ENCODE data around the gene FCGR1A. TPM values are rescaled to one million over a fixed set of nuclear protein-coding genes. Genes with fewer than 3 reads are reported as not detected.
A peak's percentile ranks its signal among the peaks of the same experiment; 100 is the strongest.
"Not testable (repeated sequence)": the region's sequence is repeated elsewhere in the genome, so short reads cannot be mapped to it uniquely, and the experiment has no call there.

The FCGR1A gene
- total RNA-seq, 1 experiment from 2014 or later, result not detected

DNA sequence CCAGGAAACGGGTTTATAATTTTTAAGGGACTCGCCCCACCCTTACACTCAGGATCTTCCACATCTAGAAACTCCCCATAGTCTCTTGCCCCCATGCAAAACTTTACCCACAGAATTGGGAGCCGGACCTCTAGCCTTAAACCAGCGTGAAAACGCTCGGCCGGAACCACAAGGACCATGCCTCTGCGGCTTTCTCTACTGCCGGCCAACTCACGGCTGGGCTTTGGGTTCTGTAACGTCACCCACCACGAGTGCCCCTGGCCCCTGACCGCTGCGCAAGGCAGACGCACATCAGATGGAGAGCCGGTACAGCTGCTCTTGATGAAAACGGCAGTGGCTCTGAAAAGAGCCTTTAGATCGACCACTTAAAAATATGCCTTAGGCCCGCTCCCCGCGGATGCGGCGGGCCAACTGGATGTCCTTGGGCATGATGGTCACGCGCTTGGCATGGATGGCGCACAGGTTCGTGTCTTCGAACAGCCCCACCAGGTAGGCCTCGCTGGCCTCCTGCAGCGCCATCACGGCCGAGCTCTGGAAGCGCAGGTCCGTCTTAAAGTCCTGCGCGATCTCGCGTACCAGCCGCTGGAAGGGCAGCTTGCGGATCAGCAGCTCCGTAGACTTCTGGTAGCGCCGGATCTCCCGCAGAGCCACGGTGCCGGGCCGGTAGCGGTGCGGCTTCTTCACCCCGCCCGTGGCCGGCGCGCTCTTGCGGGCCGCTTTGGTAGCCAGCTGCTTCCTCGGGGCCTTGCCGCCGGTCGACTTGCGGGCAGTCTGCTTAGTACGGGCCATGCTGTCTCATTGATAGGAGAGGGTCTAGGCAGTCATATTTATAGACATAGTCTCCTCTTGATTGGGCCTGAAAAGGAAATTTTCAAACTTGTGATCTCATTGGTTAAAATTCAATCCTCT lies 30.7 kb downstream of the FCGR1A start:
- POLR2A ChIA-PET, result interaction anchor here (2.3 kb wide), 1 partner anchor 74 kb away, joined by 6 read pairs; a partner anchor contains a TSS
- H3K4me3 Mint-ChIP-seq, result peak overlapping the region; percentile 89
- DNase-seq (ENCODE audit: low spot score) (peak; percentile 62), ATAC-seq (peak; percentile 33)
- H3K27me3 Mint-ChIP-seq (ENCODE audit: low read depth); H3K9me3 Mint-ChIP-seq; H3K4me1 Mint-ChIP-seq; H3K36me3 Mint-ChIP-seq; CTCF ChIA-PET: not testable (repeated sequence)
- TF ChIP-seq, protein P1, sequence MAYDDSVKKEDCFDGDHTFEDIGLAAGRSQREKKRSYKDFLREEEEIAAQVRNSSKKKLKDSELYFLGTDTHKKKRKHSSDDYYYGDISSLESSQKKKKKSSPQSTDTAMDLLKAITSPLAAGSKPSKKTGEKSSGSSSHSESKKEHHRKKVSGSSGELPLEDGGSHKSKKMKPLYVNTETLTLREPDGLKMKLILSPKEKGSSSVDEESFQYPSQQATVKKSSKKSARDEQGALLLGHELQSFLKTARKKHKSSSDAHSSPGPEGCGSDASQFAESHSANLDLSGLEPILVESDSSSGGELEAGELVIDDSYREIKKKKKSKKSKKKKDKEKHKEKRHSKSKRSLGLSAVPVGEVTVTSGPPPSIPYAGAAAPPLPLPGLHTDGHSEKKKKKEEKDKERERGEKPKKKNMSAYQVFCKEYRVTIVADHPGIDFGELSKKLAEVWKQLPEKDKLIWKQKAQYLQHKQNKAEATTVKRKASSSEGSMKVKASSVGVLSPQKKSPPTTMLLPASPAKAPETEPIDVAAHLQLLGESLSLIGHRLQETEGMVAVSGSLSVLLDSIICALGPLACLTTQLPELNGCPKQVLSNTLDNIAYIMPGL (CRISPR knock-in tag; IDR thresholded peaks at IDR 0.05), result 0 out of 2 replicates have a peak, but pooled peaks have one; percentile 23
- TF ChIP-seq, protein P2, sequence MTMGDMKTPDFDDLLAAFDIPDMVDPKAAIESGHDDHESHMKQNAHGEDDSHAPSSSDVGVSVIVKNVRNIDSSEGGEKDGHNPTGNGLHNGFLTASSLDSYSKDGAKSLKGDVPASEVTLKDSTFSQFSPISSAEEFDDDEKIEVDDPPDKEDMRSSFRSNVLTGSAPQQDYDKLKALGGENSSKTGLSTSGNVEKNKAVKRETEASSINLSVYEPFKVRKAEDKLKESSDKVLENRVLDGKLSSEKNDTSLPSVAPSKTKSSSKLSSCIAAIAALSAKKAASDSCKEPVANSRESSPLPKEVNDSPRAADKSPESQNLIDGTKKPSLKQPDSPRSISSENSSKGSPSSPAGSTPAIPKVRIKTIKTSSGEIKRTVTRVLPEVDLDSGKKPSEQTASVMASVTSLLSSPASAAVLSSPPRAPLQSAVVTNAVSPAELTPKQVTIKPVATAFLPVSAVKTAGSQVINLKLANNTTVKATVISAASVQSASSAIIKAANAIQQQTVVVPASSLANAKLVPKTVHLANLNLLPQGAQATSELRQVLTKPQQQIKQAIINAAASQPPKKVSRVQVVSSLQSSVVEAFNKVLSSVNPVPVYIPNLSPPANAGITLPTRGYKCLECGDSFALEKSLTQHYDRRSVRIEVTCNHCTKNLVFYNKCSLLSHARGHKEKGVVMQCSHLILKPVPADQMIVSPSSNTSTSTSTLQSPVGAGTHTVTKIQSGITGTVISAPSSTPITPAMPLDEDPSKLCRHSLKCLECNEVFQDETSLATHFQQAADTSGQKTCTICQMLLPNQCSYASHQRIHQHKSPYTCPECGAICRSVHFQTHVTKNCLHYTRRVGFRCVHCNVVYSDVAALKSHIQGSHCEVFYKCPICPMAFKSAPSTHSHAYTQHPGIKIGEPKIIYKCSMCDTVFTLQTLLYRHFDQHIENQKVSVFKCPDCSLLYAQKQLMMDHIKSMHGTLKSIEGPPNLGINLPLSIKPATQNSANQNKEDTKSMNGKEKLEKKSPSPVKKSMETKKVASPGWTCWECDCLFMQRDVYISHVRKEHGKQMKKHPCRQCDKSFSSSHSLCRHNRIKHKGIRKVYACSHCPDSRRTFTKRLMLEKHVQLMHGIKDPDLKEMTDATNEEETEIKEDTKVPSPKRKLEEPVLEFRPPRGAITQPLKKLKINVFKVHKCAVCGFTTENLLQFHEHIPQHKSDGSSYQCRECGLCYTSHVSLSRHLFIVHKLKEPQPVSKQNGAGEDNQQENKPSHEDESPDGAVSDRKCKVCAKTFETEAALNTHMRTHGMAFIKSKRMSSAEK (CRISPR knock-in tag; IDR thresholded peaks at IDR 0.05; ENCODE audit: borderline replicate concordance), result peak; percentile 8; the same call in 1 of the 2 replicates
- peak; percentile 37; the same call in 1 of the 2 replicates for TF ChIP-seq FOXP1 (CRISPR knock-in tag; IDR thresholded peaks at IDR 0.05; ENCODE audit: borderline replicate concordance)
- peak overlapping the region; percentile 89 for H3K27ac Mint-ChIP-seq

DNA sequence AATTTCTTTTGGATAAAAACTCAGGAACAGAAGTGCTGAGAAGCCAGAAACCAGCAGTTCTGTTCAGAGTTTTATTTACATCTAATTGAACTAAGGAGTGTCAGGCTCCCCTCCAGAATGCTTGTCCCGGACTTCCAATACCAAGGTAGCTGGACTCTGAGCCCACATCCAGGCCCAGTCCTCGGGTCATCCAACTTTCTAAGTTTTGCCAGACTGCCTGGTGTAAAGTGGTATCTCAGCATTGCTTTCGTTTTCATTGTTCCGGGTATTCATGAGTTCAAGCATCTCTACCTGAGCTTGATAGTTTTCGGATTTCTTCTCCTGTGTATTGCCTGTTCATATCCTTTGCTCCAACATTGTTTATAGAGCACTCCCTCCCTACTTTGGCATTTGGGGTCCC lies 37.9 kb downstream of the FCGR1A start:
- DNase-seq (ENCODE audit: low spot score); POLR2A ChIA-PET; H3K4me1 Mint-ChIP-seq; ATAC-seq; CTCF ChIA-PET; H3K27me3 Mint-ChIP-seq (ENCODE audit: low read depth); H3K9me3 Mint-ChIP-seq; H3K4me3 Mint-ChIP-seq; H3K27ac Mint-ChIP-seq; H3K36me3 Mint-ChIP-seq: not testable (repeated sequence)

DNA sequence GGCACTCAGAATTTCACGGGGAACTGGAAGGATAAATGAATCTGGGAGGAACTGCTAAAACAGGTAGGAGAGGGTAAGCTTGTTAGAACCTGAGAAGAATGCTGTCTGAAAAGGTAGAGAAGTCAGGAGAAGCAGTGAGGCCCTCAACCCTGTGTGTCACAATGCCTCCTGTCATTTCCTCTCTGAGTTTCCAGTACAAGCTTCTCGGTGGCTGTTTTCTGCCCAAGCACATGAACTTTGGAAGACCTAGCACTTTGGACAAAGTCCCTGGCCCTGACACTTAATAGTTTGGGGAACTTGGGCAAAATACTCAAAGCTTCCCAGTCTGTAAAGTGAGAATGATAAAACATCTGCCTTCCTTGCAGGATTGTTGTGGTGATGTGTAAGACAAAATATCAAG lies 44.1 kb downstream of the FCGR1A start:
- DNase-seq (ENCODE audit: low spot score); H3K9me3 Mint-ChIP-seq; ATAC-seq; POLR2A ChIA-PET; CTCF ChIA-PET; H3K27ac Mint-ChIP-seq; H3K36me3 Mint-ChIP-seq; H3K4me1 Mint-ChIP-seq; H3K4me3 Mint-ChIP-seq; H3K27me3 Mint-ChIP-seq (ENCODE audit: low read depth): not testable (repeated sequence)

DNA sequence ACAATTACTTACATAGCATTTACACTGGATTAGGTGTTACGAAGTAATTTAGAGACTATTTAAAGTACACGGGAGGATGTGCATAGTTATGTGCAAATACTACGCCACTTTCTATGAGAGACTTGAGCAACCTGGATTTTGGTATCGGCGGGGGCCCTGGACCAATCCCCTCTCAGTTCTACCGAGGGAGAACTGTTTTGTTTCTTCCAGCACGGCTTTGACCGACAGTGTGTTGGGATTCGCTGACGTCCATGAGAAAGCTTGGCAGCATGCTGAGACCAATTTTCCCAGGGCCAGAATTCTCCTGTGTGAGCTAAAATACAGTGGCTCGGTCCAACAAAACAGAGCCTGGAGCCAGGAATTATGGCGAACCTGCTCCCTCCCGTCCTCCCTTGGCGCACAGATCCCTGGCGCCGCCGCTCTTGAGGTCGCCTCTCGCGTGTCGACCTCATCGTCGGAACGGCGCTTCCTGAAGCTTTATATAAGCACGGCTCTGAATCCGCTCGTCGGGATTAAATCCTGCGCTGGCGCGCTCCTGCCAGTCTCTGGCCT lies 49.3 kb downstream of the FCGR1A start:
- H3K27me3 Mint-ChIP-seq (ENCODE audit: low read depth); POLR2A ChIA-PET; CTCF ChIA-PET; H3K4me1 Mint-ChIP-seq; H3K4me3 Mint-ChIP-seq; H3K9me3 Mint-ChIP-seq; H3K36me3 Mint-ChIP-seq; H3K27ac Mint-ChIP-seq; DNase-seq (ENCODE audit: low spot score): not testable (repeated sequence)
- ATAC-seq, result peak; percentile 8

DNA sequence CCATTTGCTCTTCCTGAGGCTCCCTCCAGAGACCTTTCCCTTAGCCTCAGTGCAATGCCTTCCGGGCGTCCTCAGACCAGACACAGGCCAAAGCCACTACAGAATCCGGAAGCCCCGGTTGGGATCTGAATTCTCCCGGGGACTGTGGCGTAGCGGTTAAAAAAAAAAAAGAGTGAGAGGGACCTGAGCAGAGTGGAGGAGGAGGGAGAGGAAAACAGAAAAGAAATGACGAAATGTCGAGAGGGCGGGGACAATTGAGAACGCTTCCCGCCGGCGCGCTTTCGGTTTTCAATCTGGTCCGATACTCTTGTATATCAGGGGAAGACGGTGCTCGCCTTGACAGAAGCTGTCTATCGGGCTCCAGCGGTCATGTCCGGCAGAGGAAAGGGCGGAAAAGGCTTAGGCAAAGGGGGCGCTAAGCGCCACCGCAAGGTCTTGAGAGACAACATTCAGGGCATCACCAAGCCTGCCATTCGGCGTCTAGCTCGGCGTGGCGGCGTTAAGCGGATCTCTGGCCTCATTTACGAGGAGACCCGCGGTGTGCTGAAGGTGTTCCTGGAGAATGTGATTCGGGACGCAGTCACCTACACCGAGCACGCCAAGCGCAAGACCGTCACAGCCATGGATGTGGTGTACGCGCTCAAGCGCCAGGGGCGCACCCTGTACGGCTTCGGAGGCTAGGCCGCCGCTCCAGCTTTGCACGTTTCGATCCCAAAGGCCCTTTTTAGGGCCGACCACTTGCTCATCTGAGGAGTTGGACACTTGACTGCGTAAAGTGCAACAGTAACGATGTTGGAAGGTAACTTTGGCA lies 50.0 kb downstream of the FCGR1A start:
- peak; percentile 67 for ATAC-seq
- H3K4me3 Mint-ChIP-seq; POLR2A ChIA-PET; H3K27ac Mint-ChIP-seq; H3K4me1 Mint-ChIP-seq; DNase-seq (ENCODE audit: low spot score); H3K27me3 Mint-ChIP-seq (ENCODE audit: low read depth); CTCF ChIA-PET; H3K36me3 Mint-ChIP-seq; H3K9me3 Mint-ChIP-seq: not testable (repeated sequence)

DNA sequence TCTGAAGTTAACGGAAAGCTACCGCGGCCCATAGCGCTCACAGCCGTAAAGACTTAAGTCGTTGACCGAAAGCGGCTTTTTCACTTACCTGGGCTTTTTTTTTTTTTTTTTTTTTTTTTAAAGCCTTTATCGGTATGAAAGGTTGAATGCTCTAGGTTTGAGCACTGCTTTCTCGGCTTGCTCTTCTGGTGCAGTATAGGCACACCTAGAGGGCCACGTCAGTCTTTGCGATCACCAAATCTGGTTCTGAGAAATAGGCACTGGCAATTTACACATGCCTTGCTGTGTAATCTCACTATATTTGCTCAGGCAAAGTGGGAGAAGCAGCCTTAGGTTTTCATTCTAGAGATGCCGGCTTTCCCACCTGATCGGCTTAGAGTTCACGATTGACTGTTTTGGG lies 50.6 kb downstream of the FCGR1A start:
- H3K4me3 Mint-ChIP-seq; CTCF ChIA-PET; H3K27ac Mint-ChIP-seq; DNase-seq (ENCODE audit: low spot score); POLR2A ChIA-PET; H3K27me3 Mint-ChIP-seq (ENCODE audit: low read depth); H3K36me3 Mint-ChIP-seq; H3K4me1 Mint-ChIP-seq; ATAC-seq; H3K9me3 Mint-ChIP-seq: not testable (repeated sequence)

DNA sequence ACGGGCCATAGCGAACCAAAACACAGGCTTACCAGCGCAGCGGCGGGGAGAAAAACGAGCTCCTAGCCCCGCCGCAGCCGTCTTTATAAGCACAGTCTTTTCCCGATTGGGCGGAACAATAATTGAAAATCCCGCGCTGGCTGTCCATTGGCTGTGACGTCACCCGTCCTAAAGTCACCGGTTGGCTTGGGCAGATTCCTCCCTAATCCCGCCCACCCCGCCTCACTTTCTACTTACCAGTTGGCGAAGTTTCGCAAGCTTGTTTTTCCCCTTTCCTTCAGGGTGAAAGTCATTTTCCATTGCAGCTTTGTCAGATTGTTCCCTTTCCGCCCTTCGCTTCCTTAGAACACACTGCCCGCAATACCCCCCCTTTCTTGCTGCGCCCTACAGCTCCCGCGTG lies 58.7 kb downstream of the FCGR1A start:
- H3K4me1 Mint-ChIP-seq, result peaks cover 16% of the 10 kb centered on the region
- H3K36me3 Mint-ChIP-seq, H3K9me3 Mint-ChIP-seq: not testable (repeated sequence)

More for the DNA sequence above, 58.7 kb downstream of the FCGR1A start:
- H3K4me3 Mint-ChIP-seq; H3K27me3 Mint-ChIP-seq (ENCODE audit: low read depth); H3K27ac Mint-ChIP-seq; POLR2A ChIA-PET; DNase-seq (ENCODE audit: low spot score); CTCF ChIA-PET: not testable (repeated sequence)
- peak; percentile 11 for ATAC-seq
